PC-9 (cell line): ENCODE data around the gene TIA1. TPM values are rescaled to one million over a fixed set of nuclear protein-coding genes. Genes with fewer than 3 reads are reported as not detected.

ENCODE experiments used
- BruUV-seq: library from RNA; stranded (reverse); fragments of 400-500 nt; replicated peaks from 2 replicates; lab custom pipeline; 2021; lab: Mats Ljungman, UMichigan
- CTCF ChIA-PET: fragments of 300-600 bp; sonication (Branson Sonifier 250); formaldehyde crosslinking; loops from one replicate; lab custom pipeline; 2022; ENCODE audit warnings: antibody characterized with exemption; lab: Charles Lee
- POLR2A ChIA-PET: fragments of 300-600 bp; sonication (Branson Sonifier 250); formaldehyde crosslinking; loops from one replicate; lab custom pipeline; 2022; ENCODE audit warnings: antibody characterized with exemption; ENCODE audit not compliant: unreplicated experiment; lab: Charles Lee
- DNase-seq, 2 experiments: peaks; one replicate each; pipeline versions ENCODE4 v3.0.0 to v3.0.0-alpha.2; 2015 to 2022; ENCODE audit warnings: mixed read lengths in 1 of 2
- H2AFZ ChIP-seq: fragments of 200-600 bp; sonication (generic); 2 replicates; pipeline ENCODE4 v1.8.1; 2017; ENCODE audit warnings: antibody characterized with exemption
- H3F3A ChIP-seq: fragments of 200-600 bp; sonication (generic); 2 replicates; pipeline ENCODE4 v1.8.1; 2017; ENCODE audit warnings: antibody characterized with exemption, mild to moderate bottlenecking, low read depth; ENCODE audit not compliant: insufficient read depth
- H3K27ac ChIP-seq: fragments of 200-600 bp; sonication (generic); 2 replicates; pipeline ENCODE4 v1.6.1; 2016; ENCODE audit warnings: mixed run types
- H3K27me3 ChIP-seq: fragments of 200-600 bp; sonication (generic); 2 replicates; pipeline ENCODE4 v1.6.1; 2016; ENCODE audit warnings: low read depth, mixed run types; ENCODE audit not compliant: insufficient read depth
- H3K36me3 ChIP-seq: fragments of 200-600 bp; sonication (generic); 2 replicates; pipeline ENCODE4 v1.6.1; 2016; ENCODE audit warnings: low read depth, mixed run types
- H3K4me1 ChIP-seq: fragments of 200-600 bp; sonication (generic); replicated peaks from 2 replicates; pipeline ENCODE4 v1.6.1; 2016; ENCODE audit warnings: mixed run types; ENCODE audit not compliant: insufficient read depth
- H3K4me2 ChIP-seq: fragments of 200-600 bp; sonication (generic); 2 replicates; pipeline ENCODE4 v1.6.1; 2017; ENCODE audit warnings: mixed run types
- H3K4me3 ChIP-seq: fragments of 200-600 bp; sonication (generic); 2 replicates; pipeline ENCODE4 v1.6.1; 2016; ENCODE audit warnings: mixed run types
- H3K79me2 ChIP-seq: fragments of 200-600 bp; sonication (generic); 2 replicates; pipeline ENCODE4 v1.6.1; 2017; ENCODE audit warnings: low read depth, mixed run types
- H3K9me2 ChIP-seq: fragments of 200-600 bp; sonication (generic); 2 replicates; pipeline ENCODE4 v1.8.1; 2017; ENCODE audit warnings: mild to moderate bottlenecking; ENCODE audit not compliant: insufficient read depth
- H3K9me3 ChIP-seq: fragments of 200-600 bp; sonication (generic); 2 replicates; pipeline ENCODE4 v1.8.1; 2016; ENCODE audit warnings: low read depth; ENCODE audit not compliant: insufficient read depth
- H4K20me1 ChIP-seq: fragments of 200-600 bp; sonication (generic); 2 replicates; pipeline ENCODE4 v1.8.1; 2017; ENCODE audit not compliant: insufficient read depth
- EZH2 ChIP-seq: fragments of 200-600 bp; sonication (generic); IDR thresholded peaks from 2 replicates; pipeline ENCODE4 v1.8.0; 2017; ENCODE audit warnings: antibody characterized with exemption, low read depth
- intact Hi-C: fragments of 100-400 bp; cut with micrococcal nuclease; formaldehyde crosslinking; loops from one replicate; pipeline ENCODE4 v1.10.0; 2022; ENCODE audit not compliant: unreplicated experiment
- total RNA-seq: library from RNA; stranded (reverse); gene quantifications from 2 replicates; pipeline ENCODE4 v1.2.3, GENCODE V29; 2021
- TF ChIP-seq, protein P1 (sequence below): fragments of 200-600 bp; sonication (generic); conservative IDR thresholded peaks from 2 replicates; pipeline ENCODE4 v1.6.1; 2017; ENCODE audit warnings: mixed run types, antibody characterized with exemption, mild to moderate bottlenecking, moderate library complexity

The TIA1 gene
- total RNA-seq, 1 experiment from 2014 or later: 121 TPM

DNA sequence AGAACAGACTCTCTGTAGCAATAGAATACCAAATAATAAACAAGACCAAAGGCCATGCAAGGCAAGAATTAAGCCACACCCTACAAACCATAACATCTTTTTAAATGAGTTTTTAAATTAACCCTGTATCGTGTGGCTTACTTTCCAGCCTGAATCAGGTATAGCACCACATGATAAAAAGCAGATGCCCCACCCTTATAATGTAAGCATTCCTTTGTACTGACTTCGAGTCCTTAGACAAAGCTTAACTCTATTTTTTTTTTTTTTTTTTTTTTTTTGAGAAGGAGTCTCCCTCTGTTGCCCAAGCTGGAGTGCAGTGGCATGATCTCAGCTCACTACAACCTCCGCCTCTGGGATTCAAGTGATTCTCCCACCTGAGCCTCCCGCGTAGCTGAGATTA lies 55.9 kb downstream of the TIA1 start:
- CTCF ChIA-PET: interaction anchor here (0.6 kb wide), 1 partner anchor 98 kb away, joined by 3 read pairs; no protein-coding TSS in a partner anchor
- H3K36me3 ChIP-seq: no peaks in the 10 kb centered on the region

DNA sequence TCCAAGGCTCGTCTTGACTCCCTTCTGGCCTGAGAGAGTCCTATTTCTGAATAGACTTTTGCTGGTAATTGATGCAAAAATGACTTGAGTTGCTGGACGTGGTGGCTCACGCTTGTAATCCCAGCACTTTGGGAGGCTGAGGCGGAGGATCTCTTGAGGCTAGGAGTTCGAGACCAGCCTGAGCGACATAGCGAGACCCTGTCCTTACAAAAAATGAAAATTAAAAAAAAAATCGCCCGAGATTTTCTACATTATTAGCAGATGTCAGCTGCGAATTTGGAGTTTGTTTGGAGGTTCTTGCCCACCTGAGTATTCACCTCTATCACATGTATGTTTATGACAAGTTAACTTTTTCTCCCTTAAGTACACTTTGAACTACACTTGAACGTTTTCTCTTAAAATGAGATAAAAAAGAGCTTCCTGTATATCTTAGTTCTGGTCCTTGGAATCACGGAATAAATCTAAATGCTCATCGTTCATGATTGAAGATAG lies 57.1 kb downstream of the TIA1 start:
- TF ChIP-seq, protein P1, sequence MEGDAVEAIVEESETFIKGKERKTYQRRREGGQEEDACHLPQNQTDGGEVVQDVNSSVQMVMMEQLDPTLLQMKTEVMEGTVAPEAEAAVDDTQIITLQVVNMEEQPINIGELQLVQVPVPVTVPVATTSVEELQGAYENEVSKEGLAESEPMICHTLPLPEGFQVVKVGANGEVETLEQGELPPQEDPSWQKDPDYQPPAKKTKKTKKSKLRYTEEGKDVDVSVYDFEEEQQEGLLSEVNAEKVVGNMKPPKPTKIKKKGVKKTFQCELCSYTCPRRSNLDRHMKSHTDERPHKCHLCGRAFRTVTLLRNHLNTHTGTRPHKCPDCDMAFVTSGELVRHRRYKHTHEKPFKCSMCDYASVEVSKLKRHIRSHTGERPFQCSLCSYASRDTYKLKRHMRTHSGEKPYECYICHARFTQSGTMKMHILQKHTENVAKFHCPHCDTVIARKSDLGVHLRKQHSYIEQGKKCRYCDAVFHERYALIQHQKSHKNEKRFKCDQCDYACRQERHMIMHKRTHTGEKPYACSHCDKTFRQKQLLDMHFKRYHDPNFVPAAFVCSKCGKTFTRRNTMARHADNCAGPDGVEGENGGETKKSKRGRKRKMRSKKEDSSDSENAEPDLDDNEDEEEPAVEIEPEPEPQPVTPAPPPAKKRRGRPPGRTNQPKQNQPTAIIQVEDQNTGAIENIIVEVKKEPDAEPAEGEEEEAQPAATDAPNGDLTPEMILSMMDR: no peak
- no peak for TF ChIP-seq EZH2
- Histone ChIP-seq H3K36me3 (no peaks in the 10 kb centered on the region), H3K79me2 (peaks cover 10% of the 10 kb centered on the region; the same call in 1 of the 2 replicates), H3K27me3 (no peaks in the 10 kb centered on the region), H4K20me1 (no peaks in the 10 kb centered on the region), H3K9me2 (no peaks in the 10 kb centered on the region), H3K9me3 (no peaks in the 10 kb centered on the region), H3K4me1 (peaks cover 16% of the 10 kb centered on the region), H3K4me2 (peak overlapping the region; percentile 94), H2AFZ (peak overlapping the region; percentile 98), H3K4me3 (peak overlapping the region; percentile 85), H3K27ac (peak overlapping the region; percentile 78), H3F3A (peaks cover 20% of the 10 kb centered on the region; the same call in 1 of the 2 replicates)
- ChIA-PET CTCF (interaction anchor here (0.7 to 1.0 kb wide), 2 partner anchors 14 to 277 kb away, joined by 3 to 6 read pairs; no protein-coding TSS in a partner anchor), POLR2A (interaction anchor here (0.5 to 1.0 kb wide), 12 partner anchors 30 to 610 kb away, joined by 3 to 8 read pairs (median 6); partner anchors contain the start of gene MXD1)
- intact Hi-C loops: loop anchor here (5.0 kb wide), 1 partner anchor 104 kb away; the partner anchor contains the start of gene PCBP1
- BruUV-seq: TSS peak; percentile 97
- no peak for DNase-seq

More for the DNA sequence above, 55.9 kb downstream of the TIA1 start:
- H3K4me3 ChIP-seq: no peak overlapping the region
- H3K4me2 ChIP-seq: no peak overlapping the region
- intact Hi-C loops: loop anchor here (5.0 kb wide), 1 partner anchor 105 kb away; the partner anchor contains the start of gene PCBP1
- peaks cover 20% of the 10 kb centered on the region; the same call in 1 of the 2 replicates for H3F3A ChIP-seq
- H3K9me2 ChIP-seq: no peaks in the 10 kb centered on the region
- H3K4me1 ChIP-seq: peaks cover 16% of the 10 kb centered on the region
- no peak for TF ChIP-seq EZH2
- TF ChIP-seq, protein P1: no peak
- H3K79me2 ChIP-seq: peaks cover 10% of the 10 kb centered on the region; the same call in 1 of the 2 replicates
- no peaks in the 10 kb centered on the region for H3K27me3 ChIP-seq
- no peak overlapping the region for H3K27ac ChIP-seq
- BruUV-seq: no TSS peak
- POLR2A ChIA-PET: interaction anchor here (0.6 to 1.0 kb wide), 2 partner anchors 48 to 98 kb away, joined by 3 to 11 read pairs; no protein-coding TSS in a partner anchor
- H3K9me3 ChIP-seq: no peaks in the 10 kb centered on the region
- DNase-seq: peak in 1 of 2 experiments; percentile 65
- H4K20me1 ChIP-seq: no peaks in the 10 kb centered on the region
- H2AFZ ChIP-seq: no peak overlapping the region; the same call in 1 of the 2 replicates

GRCh38 chr2:70190418-70191243 lies 57.8 kb downstream of the TIA1 start, which contains the start of gene C2orf42:
Gene C2orf42 (minus strand): TSS chr2:70191019. CDS start chr2:70181985, 9,034 bp downstream.
- peaks cover 20% of the 10 kb centered on the region; the same call in 1 of the 2 replicates for H3F3A ChIP-seq
- H3K4me1 ChIP-seq: peaks cover 16% of the 10 kb centered on the region
- no peak for TF ChIP-seq EZH2
- TF ChIP-seq, protein P1: no peak
- no peaks in the 10 kb centered on the region for H3K27me3 ChIP-seq
- BruUV-seq: no TSS peak
- peak within 1 kb of the TSS; percentile 98 for H2AFZ ChIP-seq
- ChIA-PET CTCF (interaction anchor here (0.7 to 1.0 kb wide), 2 partner anchors 15 to 277 kb away, joined by 3 to 6 read pairs; no protein-coding TSS in a partner anchor), POLR2A (interaction anchor here (0.5 to 1.0 kb wide), 15 partner anchors 9 to 290 kb away, joined by 3 to 8 read pairs (median 6); partner anchors contain the start of gene MXD1)
- H3K36me3 ChIP-seq: no peaks in the 10 kb centered on the region
- no peaks in the 10 kb centered on the region for H4K20me1 ChIP-seq
- peak within 1 kb of the TSS; percentile 78 for H3K27ac ChIP-seq
- H3K9me2 ChIP-seq: no peaks in the 10 kb centered on the region
- H3K4me3 ChIP-seq: peak within 1 kb of the TSS; percentile 85
- peak within 1 kb of the TSS; percentile 94 for H3K4me2 ChIP-seq
- intact Hi-C loops: loop anchor here (1.0 to 5.0 kb wide), 2 partner anchors 103 to 276 kb away; partner anchors contain the start of gene PCBP1
- DNase-seq: peak; percentile 91 to 95
- no peaks in the 10 kb centered on the region for H3K9me3 ChIP-seq
- H3K79me2 ChIP-seq: peaks cover 10% of the 10 kb centered on the region; the same call in 1 of the 2 replicates
